CD4-positive, alpha-beta T cell treated with Interleukin-15 for 4 hours (primary cell): Measurements from ENCODE around the gene GAPVD1.
"Not testable (repeated sequence)": the region's sequence is repeated elsewhere in the genome, so short reads cannot be mapped to it uniquely, and the experiment has no call there.

ENCODE experiments used
- DNase-seq: peaks from one replicate; pipeline ENCODE4 v3.0.0-alpha.2; 2020; ENCODE audit warnings: low spot score

Gene GAPVD1

GRCh38 chr9:125261501-125262293, at the start of gene GAPVD1:
TSS of gene GAPVD1 (plus strand) at chr9:125261826. CDS start at chr9:125298922, 37,096 bp downstream.
- peak; percentile 89 for DNase-seq

GRCh38 chr9:125214186-125214585, 47.4 kb upstream of the GAPVD1 start:
- DNase-seq, result no peak

- no peak for DNase-seq
These were observed 43.0 kb upstream of the GAPVD1 start for GRCh38 chr9:125218621-125219020.

- not testable (repeated sequence) for DNase-seq
These were observed 36.8 kb upstream of the GAPVD1 start for GRCh38 chr9:125224858-125225257.

GRCh38 chr9:125227761-125228160, 33.9 kb upstream of the GAPVD1 start:
- no peak for DNase-seq

- DNase-seq, result no peak
These were observed 27.9 kb upstream of the GAPVD1 start for GRCh38 chr9:125233678-125234077.

GRCh38 chr9:125234099-125234498, 27.5 kb upstream of the GAPVD1 start:
- not testable (repeated sequence) for DNase-seq

- DNase-seq, result no peak
These were observed 25.7 kb upstream of the GAPVD1 start for GRCh38 chr9:125235804-125236519.

- not testable (repeated sequence) for DNase-seq
These were observed 25.0 kb upstream of the GAPVD1 start for GRCh38 chr9:125236520-125237159.

- DNase-seq, result no peak
These were observed 23.3 kb upstream of the GAPVD1 start for GRCh38 chr9:125238127-125238914.

- DNase-seq, result no peak
These were observed 22.6 kb upstream of the GAPVD1 start for GRCh38 chr9:125238915-125239446.

- no peak for DNase-seq
These were observed 21.7 kb upstream of the GAPVD1 start for GRCh38 chr9:125239631-125240597.

- peak; percentile 26 for DNase-seq
These were observed 21.0 kb upstream of the GAPVD1 start for GRCh38 chr9:125240649-125240999.

GRCh38 chr9:125241000-125241862, 20.4 kb upstream of the GAPVD1 start, which contains the start of gene HSPA5:
TSS of gene HSPA5 (minus strand) at chr9:125241343. CDS start at chr9:125241126, 217 bp downstream.
- DNase-seq, result peak; percentile 99

- DNase-seq, result peak; percentile 22
These were observed 19.5 kb upstream of the GAPVD1 start for GRCh38 chr9:125241863-125242739.

GRCh38 chr9:125243792-125244260, 17.8 kb upstream of the GAPVD1 start:
- DNase-seq, result no peak

- DNase-seq, result no peak
These were observed 15.4 kb upstream of the GAPVD1 start for GRCh38 chr9:125246261-125246667.

GRCh38 chr9:125254231-125254630, 7.4 kb upstream of the GAPVD1 start:
- no peak for DNase-seq
